Adrenal gland (tissue), 12 donors: Measurements from ENCODE around the gene DNAH8. TPM values are rescaled to one million over a fixed set of nuclear protein-coding genes. Genes with fewer than 3 reads are reported as not detected.

Experiments
- DNase-seq, 7 donors: peaks; one replicate each; pipeline ENCODE4 v3.0.0-alpha.2; 2019 to 2020
- H3K27ac ChIP-seq, 5 donors: fragments of 200-600 bp; sonication (generic) in 4 of 5; 1 replicate in 3 of 5; 2 replicates in 2 of 5; pipeline versions ENCODE4 v1.5.1 to v1.8.0; 2016 to 2020; ENCODE audit warnings: mild to moderate bottlenecking in 1 of 5
- H3K27me3 ChIP-seq: fragments of 200-600 bp; 2 replicates; pipeline ENCODE4 v1.8.0; 2021
- H3K36me3 ChIP-seq, 2 donors: fragments of 200-600 bp; replicated peaks in 1 of 2; 1 replicate in 1 of 2; 2 replicates in 1 of 2; pipeline versions ENCODE4 v1.5.1 to v1.8.0; 2018 to 2022
- H3K4me1 ChIP-seq, 2 donors: fragments of 200-600 bp; replicated peaks in 1 of 2; 1 replicate in 1 of 2; 2 replicates in 1 of 2; pipeline versions ENCODE4 v1.5.1 to v1.8.0; 2018 to 2021
- H3K4me3 ChIP-seq, 4 donors: fragments of 200-600 bp; sonication (generic) in 3 of 4; one replicate each; pipeline ENCODE4 v1.5.1; 2016 to 2018
- H3K9me3 ChIP-seq, 3 donors: fragments of 200-600 bp; sonication (generic) in 1 of 3; replicated peaks in 1 of 3; 1 replicate in 2 of 3; 2 replicates in 1 of 3; pipeline versions ENCODE4 v1.5.1 to v1.8.0; 2016 to 2021
- CTCF ChIP-seq, 6 experiments: fragments of 450-650 bp in 4 of 6; fragments of 200-600 bp in 2 of 6; sonication (generic) in 1 of 6; IDR thresholded peaks; 1 replicate in 5 of 6; 2 replicates in 1 of 6; pipeline versions ENCODE4 v1.5.1 to v1.8.0; 2016 to 2021; ENCODE audit warnings: antibody characterized with exemption in 6 of 6, mild to moderate bottlenecking in 2 of 6, moderate library complexity in 1 of 6
- POLR2A ChIP-seq, 2 donors: fragments of 450-650 bp; IDR thresholded peaks; one replicate each; pipeline ENCODE4 v1.6.1; 2017; ENCODE audit warnings: antibody characterized with exemption in 2 of 2, mild to moderate bottlenecking in 2 of 2, moderate library complexity in 1 of 2
- WGBS, 4 donors: extraction: QIAGEN DNeasy Blood & Tissue Kit in 2 of 4; methylation state at CpG; one replicate each; pipeline versions ENCODE4 v1.1.5 to v1.1.7; 2013 to 2017; 5-methylcytosine and 5-hydroxymethylcytosine counted together
- intact Hi-C, 2 donors: fragments of 100-400 bp; cut with DNase I; formaldehyde crosslinking; loops; one replicate each; pipeline versions ENCODE4 v1.14.1 to v1.15.0; 2022 to 2023
- polyA plus RNA-seq, 3 donors: library from polyadenylated mRNA; stranded (reverse); fragments of 200-250 nt in 2 of 3; fragments of 350-450 nt in 1 of 3; fragmentation: Illumina TruSeq in 1 of 3; extraction: RNeasy Lipid Tissue Mini Kit (QIAGEN cat#74804) in 1 of 3; gene quantifications; one replicate each; pipeline ENCODE4 v1.2.3, GENCODE V29; 2013 to 2014
- total RNA-seq, 9 donors: library from RNA; depleted of rRNA in 4 of 9; stranded (reverse); fragments of >200 nt in 4 of 9; fragments of 120-200 nt in 1 of 9; fragmentation: NEBNext Ultra II Directional in 1 of 9; extraction: Animal tissue kit (Norgen Biotek cat#: 25700) in 1 of 9; gene quantifications; one replicate each; pipeline versions ENCODE4 v1.1.0 to v1.2.4, GENCODE V29; 2013 to 2023
- donor health status: healthy with polysubstance abuse.
- donor health status: Bipolar disorder and iron deficiency.
- donor health status: DM: yes; HTN: yes; CAD: no.
- donor health status: DM: no; HTN: no; CAD: no.
- donor health status: DM: no; HTN: no; CAD: no.
- donor health status: DM: yes; HTN: yes; CAD: no.

DNAH8 gene
- total and polyA plus RNA-seq, 12 donors = under 0.01 to 0.02 TPM; not detected in 10

- Histone ChIP-seq H3K4me3 (no peak overlapping the region), H3K27ac (no peak overlapping the region)
- 97 to 100% (median 99%) methylated on average over 1 of the region's 1 CpG for WGBS, 4 donors
Observed at GRCh38 chr6:38687549-38687948, 27.6 kb upstream of the DNAH8 start.

GRCh38 chr6:38688579-38689087 lies 26.5 kb upstream of the DNAH8 start:
- peaks cover 5 to 14% of the 10 kb centered on the region in 2 donors for H3K4me1 ChIP-seq
- 77 to 87% (median 85%) methylated on average over 6 of the region's 6 CpGs for WGBS, 4 donors
- TF ChIP-seq CTCF (IDR thresholded peaks at IDR 0.05) = no peak
- no peak for TF ChIP-seq POLR2A (IDR thresholded peaks at IDR 0.05)
- H3K36me3 ChIP-seq = no peaks in the 10 kb centered on the region
- H3K9me3 ChIP-seq = no peaks in the 10 kb centered on the region
- no peak overlapping the region for H3K4me3 ChIP-seq
- intact Hi-C loops = no loop called here
- no peak overlapping the region for H3K27ac ChIP-seq
- no peak for DNase-seq
- H3K27me3 ChIP-seq = no peaks in the 10 kb centered on the region

More at GRCh38 chr6:38687549-38687948, 27.6 kb upstream of the DNAH8 start:
- H3K9me3 ChIP-seq = no peaks in the 10 kb centered on the region
- no peaks in the 10 kb centered on the region for H3K27me3 ChIP-seq
- intact Hi-C loops = no loop called here
- no peaks in the 10 kb centered on the region for H3K36me3 ChIP-seq
- peaks cover 5 to 14% of the 10 kb centered on the region in 2 donors for H3K4me1 ChIP-seq
- no peak for TF ChIP-seq POLR2A (IDR thresholded peaks at IDR 0.05)
- TF ChIP-seq CTCF (IDR thresholded peaks at IDR 0.05) = no peak
- no peak for DNase-seq

DNA sequence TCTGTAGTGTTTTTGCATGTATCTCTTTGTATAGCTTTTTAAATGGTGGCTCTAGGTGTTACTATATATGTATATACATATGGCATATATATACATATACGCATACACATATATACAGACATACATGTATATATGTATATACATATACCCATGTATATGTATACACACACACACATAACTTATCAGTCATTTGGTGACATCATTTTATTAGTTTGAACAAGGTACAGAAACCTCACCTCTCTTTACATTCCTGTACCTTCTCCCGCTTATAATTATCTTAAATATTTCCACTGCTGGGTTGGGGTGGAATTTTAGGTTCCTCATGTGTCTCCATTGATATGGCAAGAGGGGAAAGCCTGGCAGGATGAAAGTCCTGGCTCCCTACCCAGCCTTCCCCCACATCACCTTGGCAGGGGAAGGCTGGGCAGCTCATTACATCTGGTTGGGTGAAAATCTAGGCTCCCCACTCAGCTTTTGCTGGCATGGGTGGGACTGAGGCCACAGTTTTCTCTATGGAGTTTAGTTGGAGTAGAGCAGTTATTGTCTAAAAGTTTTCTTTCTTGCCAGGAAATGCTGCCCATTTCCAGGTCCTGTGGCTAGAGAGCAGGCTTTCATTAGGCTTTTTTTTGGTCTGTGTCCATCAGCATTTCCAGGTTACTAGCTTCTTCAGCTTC lies 19.7 kb upstream of the DNAH8 start:
- WGBS, 4 donors = 98 to 100% (median 99%) methylated on average over 2 of the region's 2 CpGs
- no peaks in the 10 kb centered on the region for H3K36me3 ChIP-seq
- no peak for DNase-seq
- H3K27ac ChIP-seq = no peak overlapping the region
- no peaks in the 10 kb centered on the region for H3K27me3 ChIP-seq
- TF ChIP-seq POLR2A (IDR thresholded peaks at IDR 0.05) (no peak), CTCF (IDR thresholded peaks at IDR 0.05) (no peak)
- H3K9me3 ChIP-seq = no peaks in the 10 kb centered on the region
- H3K4me1 ChIP-seq = no peaks in the 10 kb centered on the region
- intact Hi-C loops = no loop called here
- no peak overlapping the region for H3K4me3 ChIP-seq

- no peaks in the 10 kb centered on the region for H3K9me3 ChIP-seq
- H3K27me3 ChIP-seq = no peaks in the 10 kb centered on the region
- WGBS, 4 donors = 75 to 87% (median 79%) methylated on average over 1 of the region's 1 CpG
- TF ChIP-seq CTCF (IDR thresholded peaks at IDR 0.05) = no peak
- no peak for TF ChIP-seq POLR2A (IDR thresholded peaks at IDR 0.05)
- no peaks in the 10 kb centered on the region for H3K36me3 ChIP-seq
- H3K27ac ChIP-seq = no peak overlapping the region
- intact Hi-C loops = no loop called here
- no peaks in the 10 kb centered on the region for H3K4me1 ChIP-seq
- H3K4me3 ChIP-seq = no peak overlapping the region
- DNase-seq = no peak
Observed at GRCh38 chr6:38695933-38696332, 19.2 kb upstream of the DNAH8 start.
